HG03378 (cell line): ENCODE data around the gene PI4KA.
"Not testable (repeated sequence)": the region's sequence is repeated elsewhere in the genome, so short reads cannot be mapped to it uniquely, and the experiment has no call there.

Source experiments
- ATAC-seq: cut with Tn5 transposase; IDR thresholded peaks from one replicate; pipeline ENCODE4 v1.9.1; 2021; ENCODE audit warnings: mild to moderate bottlenecking, moderate library complexity; ENCODE audit not compliant: unreplicated experiment

Gene PI4KA

DNA sequence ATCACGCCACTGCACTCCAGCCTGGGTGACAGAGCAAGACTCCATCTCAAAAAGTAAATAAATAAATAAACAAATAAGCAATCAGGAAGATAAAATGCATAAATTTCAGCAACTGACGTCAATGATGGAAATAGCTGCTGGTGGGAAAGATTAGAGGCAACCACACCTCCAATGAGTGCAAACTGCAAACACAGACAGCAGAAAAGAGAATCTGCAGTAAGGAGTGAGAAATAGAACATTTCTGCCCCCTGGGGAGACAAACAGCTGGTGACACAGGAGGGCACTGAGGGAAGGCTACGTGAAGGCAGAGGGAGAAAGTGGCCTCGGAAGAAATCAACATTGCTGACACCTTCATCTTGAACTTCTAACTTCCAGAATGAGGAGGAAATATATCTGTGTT is 6.5 kb downstream of the PI4KA start:
- ATAC-seq: no peak

DNA sequence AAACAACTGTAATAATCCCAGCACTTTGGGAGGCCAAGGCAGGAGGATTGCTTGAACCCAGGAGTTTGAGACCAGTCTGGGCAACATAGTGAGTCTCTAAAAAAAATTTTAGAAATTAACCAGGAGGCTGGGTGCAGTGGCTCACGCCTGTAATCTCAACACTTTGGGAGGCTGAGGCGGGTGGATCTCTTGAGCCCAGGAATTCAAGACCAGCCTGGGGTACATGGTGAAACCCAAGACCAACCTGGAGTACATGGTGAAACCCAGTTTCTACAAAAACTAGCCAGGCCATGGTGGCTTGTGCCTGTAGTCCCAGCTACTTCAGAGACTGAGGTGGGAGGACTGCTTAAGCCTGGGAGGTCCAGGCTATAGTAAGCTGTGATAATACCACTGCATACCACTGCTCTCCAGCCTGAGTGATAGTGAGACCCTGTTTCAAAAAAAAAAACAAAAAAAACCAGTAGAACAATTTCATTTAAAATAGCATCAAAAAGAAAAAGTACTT is 11.2 kb downstream of the PI4KA start:
- ATAC-seq: no peak

DNA sequence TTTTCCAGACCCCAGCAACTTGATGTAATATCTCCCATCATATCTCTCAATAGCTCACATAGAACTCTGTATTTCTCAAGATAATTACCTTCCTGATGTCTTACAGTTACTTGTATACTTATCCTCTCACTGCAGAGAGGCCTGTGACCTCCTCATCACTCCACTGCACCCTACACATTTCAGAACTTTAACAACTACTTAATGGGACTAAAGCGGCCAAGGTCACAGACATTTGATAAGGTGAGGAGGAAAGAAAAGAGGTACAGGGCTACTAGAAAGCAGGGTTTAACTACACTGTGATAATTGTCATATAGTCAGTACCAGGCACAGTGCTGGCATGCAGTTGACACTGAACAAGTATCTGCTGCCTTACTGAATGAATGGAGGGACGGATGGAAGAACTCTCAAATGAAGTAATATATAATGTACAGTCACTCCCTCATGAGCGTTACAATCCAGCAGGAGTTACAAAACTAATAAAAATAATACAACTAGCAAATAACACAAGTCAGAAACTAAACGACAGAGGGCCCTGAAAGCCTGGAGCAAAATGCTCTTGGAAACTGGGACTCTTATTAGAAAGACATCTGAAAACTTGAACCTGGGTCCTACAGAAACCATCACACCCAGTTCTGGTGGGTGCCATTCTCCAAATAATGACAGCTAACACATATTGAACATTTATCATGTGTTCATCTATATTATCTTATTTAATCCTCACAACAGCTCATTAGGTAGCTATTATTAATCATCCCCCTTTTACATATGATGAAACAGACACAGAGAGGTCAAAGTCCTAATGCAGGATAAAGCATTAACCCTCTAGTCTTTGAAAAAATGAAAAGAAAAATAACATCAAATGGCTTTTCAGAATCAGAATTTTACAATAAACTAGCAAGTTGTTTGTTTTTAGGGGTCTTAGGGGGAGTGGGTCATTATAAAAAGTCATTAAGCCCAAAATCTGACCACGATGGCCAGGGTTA is 14.3 kb downstream of the PI4KA start:
- no peak for ATAC-seq

DNA sequence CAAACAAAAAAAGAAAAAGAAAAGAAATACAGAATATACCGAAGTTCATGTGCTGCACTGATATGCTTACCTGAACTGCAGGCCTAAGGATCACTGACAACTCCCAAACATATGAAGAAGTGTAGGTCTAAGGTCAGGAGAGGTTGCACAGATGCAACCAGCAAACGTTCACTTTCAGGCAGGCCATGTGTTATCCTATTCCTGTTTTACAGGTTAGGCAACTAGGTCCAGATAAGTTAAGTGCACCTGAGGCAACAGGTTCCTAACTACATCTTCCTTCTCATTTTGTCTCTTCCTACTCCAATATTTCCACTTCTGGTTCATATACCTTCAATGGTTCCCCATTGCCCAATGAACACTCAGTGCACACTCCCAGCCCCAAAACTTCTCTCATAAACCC is 15.1 kb downstream of the PI4KA start:
- ATAC-seq: no peak

DNA sequence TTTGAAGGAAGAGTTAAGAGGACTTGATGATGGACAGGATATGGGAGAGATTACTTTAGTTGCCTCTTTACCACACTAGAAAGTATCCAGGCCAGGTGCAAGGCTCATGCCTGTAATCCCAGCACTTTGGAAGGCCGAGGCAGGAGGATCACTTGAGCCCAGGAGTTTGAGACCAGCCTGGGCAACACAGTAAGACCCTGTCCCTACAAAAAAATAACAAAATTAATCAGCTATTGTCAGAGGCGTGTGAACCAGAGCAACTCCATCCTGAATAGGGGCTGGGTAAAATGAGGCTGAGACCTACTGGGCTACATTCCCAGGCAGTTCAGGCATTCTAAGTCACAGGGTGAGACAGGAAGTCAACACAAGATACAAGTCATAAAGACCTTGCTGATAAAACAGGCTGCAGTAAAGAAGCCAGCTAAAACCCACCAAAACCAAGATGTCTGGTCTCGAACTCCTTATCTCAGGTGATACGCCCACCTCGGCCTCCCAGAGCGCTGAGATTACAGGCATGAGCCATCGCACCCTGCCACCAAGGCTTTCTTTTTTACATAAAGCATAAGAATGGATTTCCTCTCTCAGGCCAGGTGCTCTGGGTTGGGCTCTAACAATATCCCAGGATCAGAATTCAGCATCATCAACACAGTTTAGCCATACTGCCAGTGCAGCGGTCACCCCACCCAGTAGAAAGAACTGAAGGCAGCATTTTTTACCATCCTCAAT is 17.8 kb downstream of the PI4KA start:
- no peak for ATAC-seq

DNA sequence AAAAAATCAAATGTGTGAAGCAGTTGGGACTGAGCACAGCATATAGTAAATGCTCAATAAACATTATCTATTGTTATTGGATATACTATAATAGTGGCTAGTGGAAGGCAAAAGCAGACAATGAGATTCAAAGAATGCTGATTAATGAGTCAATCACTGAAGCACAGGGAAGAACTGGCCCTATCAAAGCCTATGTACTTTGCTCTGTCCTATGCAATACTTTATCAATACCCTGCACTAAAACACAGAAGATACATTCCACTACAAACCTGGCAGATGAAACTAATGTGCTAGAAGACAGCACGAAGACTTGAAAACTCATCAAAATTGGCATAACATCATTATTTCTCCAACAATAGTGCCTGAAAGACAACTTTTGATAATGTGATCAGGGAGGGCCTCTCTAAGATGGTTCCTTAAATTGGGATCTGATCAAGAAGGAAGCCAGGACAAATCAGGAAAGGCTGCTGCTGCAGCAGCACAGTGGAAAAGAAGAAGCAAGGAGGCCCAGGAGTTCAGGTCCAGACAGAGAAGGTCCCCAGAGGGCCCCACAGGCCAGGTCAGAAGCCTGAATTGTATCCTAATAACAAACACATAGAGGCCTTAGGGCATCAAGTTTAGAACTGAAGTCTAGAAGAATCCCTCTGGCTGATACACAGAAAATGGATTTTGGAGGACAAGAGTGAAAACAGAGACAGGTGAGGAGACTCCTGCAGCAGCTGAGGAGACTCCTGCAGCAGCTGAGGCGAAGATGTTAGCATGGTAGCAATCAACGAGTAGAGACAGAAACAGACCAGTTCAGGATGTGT is 18.6 kb downstream of the PI4KA start:
- no peak for ATAC-seq

DNA sequence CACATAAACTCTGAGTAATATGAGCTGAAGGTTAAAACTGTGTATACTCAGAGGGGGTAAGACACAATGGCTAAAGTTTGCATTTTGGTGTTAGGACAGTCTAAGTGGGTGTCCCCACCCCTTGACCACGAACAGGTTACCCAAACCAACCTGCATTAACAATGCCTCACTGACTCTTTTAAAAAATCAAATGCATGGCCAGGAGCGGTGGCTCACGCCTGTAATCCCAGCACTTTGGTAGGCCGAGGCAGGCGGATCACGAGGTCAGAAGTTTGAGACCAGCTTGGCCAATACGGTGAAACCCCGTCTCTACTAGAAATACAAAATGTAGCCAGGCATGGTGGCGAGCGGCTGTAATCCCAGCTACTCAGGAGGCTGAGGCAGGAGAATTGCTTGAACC is 19.3 kb downstream of the PI4KA start:
- ATAC-seq: not testable (repeated sequence)

DNA sequence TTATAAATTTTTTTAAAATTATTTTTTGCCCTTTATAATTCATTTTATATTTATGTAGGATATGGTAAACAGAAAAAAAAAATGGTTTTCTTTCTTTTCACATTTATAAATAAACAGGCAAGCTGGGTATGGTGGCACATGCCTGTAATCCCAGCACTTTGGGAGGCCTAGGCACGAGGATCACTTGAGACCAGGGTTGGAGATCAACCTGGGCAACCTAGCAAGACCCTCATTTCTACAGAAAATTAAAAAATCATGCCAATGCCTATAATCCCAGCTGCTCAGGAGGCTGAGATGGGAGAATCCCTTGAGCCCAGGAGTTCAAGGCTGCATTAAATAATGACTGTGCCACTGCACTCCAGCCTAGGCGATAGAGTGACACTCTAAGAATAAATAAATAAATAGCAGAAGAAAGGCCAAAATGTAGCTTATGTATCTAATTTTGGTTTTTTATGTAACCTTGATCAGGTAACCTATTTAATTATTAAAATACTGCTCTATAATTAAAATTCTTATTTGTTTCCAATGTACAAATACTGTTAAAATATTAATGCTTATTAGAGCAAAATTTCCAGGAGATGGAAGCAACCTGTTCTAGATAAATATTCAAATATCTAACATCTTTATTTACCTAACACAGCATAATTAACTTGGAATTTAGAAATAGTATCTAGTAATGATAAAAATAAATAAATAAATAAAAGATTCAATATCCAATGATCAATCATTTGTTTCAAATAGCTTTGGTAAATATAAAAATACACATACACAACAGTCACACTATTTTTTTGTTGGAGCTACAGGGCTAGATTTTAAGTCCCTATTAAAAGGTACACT is 21.4 kb downstream of the PI4KA start:
- ATAC-seq: no peak

DNA sequence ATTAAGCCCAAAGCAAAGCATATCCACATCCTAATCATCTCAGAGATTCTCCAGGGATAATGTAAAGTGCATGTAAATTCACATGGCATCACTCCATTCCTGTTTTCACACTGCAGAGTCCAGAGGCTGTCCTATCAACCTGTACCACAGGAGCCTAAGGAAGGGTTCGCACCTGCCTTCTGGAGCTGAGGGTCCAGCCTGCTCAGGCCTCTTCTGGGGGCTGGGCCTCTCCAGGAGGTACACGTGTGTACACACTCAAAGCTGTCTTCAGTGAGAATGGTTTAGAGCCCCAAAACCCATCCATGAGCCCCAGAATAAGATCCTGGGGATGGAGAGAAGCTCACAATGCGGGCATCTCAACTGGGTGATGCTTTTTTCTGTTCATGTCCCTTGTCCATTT is 23.9 kb downstream of the PI4KA start:
- ATAC-seq: no peak

DNA sequence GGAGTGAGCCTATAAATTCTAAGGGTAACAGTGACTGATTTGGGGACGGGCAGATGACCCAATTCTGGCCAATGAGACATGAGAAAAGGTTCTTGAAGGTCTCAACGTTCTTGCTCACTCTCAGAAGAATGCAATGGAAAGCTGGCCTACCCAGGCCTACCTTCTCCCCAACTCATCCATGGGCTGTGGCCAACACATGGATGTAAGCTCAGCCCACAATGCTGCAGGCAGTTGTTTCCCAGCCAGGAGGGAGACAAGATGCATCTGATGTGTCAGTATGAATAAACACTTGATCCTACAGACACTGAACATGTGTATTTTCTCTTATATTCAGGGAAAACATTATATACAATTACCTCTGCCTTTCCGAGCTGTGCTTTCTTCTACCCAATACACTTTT is 24.4 kb downstream of the PI4KA start:
- ATAC-seq: no peak

DNA sequence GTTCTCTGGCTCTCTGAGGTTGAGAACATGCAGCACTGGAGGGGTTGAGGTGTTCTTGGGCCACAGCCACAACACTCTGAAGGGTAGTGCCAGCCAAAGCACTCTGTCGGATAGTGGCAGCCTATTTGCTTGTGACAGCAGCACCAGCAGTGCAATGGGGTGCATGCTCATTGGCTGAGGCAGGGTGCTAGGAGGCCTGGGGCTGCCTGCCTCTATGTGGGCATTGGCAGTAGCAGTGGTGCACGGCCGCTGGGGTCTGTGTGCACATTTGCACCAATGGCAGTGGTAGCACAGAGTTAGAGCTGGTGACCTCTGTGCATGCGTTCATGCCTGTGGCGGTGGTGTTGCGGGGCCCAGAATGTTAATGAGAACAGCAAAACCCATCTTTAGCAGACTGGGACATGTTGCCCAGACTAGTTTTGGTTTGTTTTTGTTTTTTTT is 25.4 kb downstream of the PI4KA start:
- no peak for ATAC-seq

DNA sequence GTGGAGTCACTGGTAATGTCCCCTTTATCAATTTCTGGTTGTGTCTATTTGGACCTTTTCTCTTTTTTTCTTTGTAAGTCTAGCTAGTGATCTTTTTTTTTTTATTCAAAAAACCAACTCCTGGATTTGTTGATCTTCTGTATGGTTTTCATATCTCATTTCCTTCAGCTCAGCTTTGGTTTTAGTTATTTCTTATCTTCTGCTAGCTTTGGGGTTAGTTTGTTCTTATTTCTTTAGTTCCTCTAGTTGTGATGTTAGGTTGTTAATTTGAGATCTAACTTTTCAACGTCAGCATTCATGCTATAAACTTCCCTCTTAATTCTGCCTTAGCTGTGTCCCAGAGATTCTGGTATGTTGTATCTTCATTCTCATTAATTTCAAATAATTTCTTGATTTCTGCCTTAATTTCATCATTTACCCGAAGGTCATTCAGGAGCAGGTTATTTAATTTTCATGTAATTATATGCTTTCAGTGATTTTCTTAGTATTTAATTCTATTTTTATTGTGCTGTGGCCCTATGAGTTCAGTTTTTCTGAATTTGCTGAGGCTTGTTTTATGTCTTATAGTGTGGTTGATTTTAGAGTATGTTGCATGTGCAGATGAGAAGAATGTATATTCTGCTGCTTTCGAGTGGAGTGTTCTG is 29.0 kb downstream of the PI4KA start:
- no peak for ATAC-seq

DNA sequence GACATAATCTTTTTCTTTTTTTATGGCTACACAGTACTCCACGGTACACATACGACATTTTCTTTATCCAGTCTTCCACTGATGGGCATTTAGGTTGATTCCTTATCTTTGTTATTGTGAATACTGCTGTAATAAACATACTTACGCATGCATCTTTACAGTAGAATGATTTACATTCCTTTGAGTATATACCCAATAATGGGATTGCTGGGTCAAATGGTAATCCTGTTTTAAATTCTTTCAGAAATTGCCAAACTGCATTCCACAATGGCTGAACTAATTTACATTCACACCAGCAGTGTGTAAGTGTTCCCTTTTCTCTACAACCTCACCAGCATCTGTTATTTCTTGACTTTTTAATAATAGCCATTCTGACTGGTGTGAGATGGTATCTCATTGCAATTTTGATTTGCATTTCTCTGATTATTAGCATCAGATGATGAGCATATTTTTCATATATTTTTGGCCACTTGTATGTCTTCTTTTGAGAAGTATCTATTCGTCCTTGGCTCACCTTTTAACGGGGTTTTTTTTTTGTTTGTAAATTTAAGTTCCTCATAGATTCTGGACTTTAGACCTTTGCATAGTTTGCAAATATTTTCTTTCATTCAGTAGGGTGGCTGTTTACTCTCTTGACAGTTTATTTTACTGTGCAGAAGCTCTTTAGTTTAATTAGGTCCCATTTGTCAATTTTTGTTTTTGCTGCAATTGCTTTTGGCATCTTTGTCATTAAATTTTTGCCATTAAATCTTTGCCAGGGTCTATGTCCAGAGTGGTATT is 32.0 kb downstream of the PI4KA start:
- not testable (repeated sequence) for ATAC-seq

DNA sequence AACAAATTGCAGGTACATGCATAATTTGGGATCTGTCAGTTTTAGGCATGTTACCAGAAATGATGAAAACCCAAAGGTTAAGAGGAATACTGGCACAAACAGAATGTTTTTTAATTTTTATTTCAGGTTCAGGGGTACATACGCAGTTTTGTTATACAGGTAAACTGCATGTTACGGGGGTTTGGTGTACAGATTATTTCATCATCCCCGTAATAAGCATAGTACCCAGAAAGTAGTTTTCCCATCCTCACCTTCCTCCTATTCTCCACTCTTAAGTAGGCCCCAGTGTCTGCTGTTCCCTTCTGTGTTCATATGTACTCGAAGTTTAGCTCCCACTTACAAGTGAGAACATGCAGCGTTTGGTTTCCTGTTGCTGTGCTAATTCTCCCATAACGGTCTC is 33.0 kb downstream of the PI4KA start:
- no peak for ATAC-seq

DNA sequence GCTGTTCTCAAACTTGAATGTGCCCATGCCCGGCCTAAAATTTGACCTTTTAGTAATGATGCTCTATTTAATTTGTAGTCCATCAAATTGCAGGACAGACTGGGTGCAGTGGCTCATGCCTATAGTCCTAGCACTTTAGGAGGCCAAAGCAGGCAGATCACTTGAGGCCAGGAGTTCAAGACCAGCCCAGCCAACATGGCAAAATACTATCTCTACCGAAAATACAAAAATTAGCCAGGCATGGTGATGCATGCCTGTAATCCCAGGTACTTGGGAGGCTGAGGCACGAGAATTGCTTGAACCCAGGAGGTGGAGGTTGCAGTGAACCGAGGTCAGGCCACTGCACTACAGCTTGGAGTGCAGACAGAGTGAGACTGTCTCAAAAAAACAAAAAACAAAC is 33.4 kb downstream of the PI4KA start:
- ATAC-seq: not testable (repeated sequence)

DNA sequence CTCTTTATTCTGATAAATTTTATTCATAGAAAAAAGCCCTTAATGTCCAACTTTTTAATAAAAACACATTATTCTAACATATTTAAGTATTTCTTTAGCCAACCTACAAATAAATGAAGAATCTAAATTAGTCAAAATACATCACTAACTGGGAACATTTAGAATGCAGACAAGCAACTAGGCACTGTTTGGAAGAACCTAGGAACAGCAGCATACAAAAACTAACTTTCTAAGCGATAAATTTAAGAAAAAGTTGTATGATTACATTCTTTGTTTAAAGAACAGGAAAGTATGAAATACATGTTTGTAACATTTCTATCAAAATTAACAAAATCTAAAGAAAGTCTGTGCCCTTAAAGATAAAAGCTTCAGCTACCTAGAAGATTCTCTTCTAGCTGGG is 35.3 kb downstream of the PI4KA start:
- ATAC-seq: no peak

DNA sequence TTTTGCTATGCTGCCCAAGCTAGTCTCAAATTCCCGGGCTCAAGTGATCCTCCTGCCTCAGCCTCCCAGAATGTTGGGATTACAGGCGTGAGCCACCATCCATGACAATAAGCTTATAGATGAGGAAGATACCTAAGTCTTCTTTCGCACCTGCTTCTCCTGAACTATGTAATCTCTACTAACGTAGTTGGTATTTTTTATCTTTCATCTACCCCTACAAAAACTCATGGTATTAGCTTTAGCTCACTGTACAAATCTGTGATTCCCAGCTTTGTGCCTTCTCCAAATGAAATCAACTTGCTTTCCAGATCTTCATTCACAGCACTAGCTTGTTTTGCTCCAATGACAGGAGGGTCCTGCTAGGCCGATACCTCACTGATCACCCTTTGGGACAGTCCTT is 36.4 kb downstream of the PI4KA start:
- ATAC-seq: no peak

DNA sequence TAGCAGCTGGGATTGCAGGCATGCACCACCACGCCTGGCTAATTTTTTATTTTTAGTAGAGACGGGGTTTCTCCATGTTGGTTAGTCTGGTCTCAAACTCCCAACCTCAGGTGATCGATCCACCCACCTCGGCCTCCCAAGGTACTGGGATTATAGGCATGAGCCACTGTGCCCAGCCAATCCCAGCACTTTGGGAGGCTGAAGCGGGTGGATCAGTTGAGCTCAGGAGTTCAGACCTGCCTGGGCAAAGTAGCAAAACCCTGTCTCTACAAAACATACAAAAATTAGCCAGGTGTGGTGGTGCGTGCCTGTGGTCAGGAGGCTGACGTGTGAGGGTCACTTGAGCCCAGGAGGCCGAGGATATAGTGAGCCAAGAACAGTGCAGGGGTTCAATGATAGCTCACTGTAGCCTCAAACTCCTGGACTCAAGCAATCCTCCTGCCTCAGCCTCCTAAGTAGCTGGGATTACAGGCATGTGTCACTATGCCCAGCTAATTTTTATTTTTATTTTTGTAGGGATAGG is 36.8 kb downstream of the PI4KA start:
- ATAC-seq: not testable (repeated sequence)

DNA sequence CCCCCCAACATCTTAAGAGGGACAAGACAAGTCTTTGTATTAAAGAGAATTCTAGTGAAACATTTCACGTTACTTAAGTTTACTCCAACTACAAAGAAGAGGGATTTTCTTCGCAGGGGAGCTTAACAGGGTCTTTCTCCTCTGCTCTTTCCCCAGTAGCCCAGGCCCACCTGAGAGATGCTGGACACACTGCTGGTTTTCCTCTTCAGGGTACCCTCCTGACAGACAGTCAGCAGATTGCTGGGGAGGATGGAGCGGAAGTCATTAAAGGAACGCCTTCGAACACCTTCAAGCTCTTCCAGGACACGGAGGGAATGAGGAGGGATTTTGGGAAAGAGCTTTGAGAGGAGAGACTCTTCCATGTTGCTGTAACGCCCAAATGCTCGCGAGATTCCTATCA is 39.1 kb downstream of the PI4KA start:
- no peak for ATAC-seq
